Esophagus muscularis mucosa (tissue), 4 donors: ENCODE data around the gene IGFBP5. TPM values are rescaled to one million over a fixed set of nuclear protein-coding genes. Genes with fewer than 3 reads are reported as not detected.

ENCODE experiments used
- DNase-seq: peaks from one replicate; pipeline ENCODE4 v3.0.0-alpha.2; 2017; ENCODE audit errors: extremely low spot score
- H3K27ac ChIP-seq, 4 donors: fragments of 200-600 bp; sonication (generic); replicated peaks in 1 of 4; 1 replicate in 3 of 4; 2 replicates in 1 of 4; pipeline ENCODE4 v1.5.1; 2016 to 2019; ENCODE audit warnings: mild to moderate bottlenecking in 1 of 4
- H3K27me3 ChIP-seq, 4 donors: fragments of 200-600 bp; sonication (generic); one replicate each; pipeline versions ENCODE4 v1.5.1 to v1.6.0; 2016 to 2019
- H3K36me3 ChIP-seq, 4 donors: fragments of 200-600 bp; sonication (generic); one replicate each; pipeline ENCODE4 v1.5.1; 2016 to 2019
- H3K4me1 ChIP-seq, 4 donors: fragments of 200-600 bp; sonication (generic); one replicate each; pipeline ENCODE4 v1.5.1; 2016 to 2019
- H3K4me3 ChIP-seq, 4 donors: fragments of 200-600 bp; sonication (generic); 1 replicate in 2 of 4; 2 replicates in 2 of 4; pipeline ENCODE4 v1.5.1; 2016 to 2019; ENCODE audit warnings: mild to moderate bottlenecking in 4 of 4, moderate library complexity in 1 of 4
- H3K9me3 ChIP-seq, 4 donors: fragments of 200-600 bp; sonication (generic); 1 replicate in 3 of 4; 2 replicates in 1 of 4; pipeline ENCODE4 v1.5.1; 2016 to 2019
- EP300 ChIP-seq: sonication (generic); formaldehyde crosslinking; IDR thresholded peaks from one replicate; pipeline ENCODE4 v1.6.1; 2017; ENCODE audit warnings: antibody characterized with exemption
- POLR2A ChIP-seq: fragments of 450-650 bp; IDR thresholded peaks from one replicate; pipeline ENCODE4 v1.6.1; 2017; ENCODE audit warnings: antibody characterized with exemption, moderate library complexity, mild to moderate bottlenecking, low read depth
- POLR2AphosphoS5 ChIP-seq, 2 donors: sonication (generic); formaldehyde crosslinking; IDR thresholded peaks; one replicate each; pipeline ENCODE4 v1.6.1; 2017; ENCODE audit warnings: antibody characterized with exemption in 2 of 2
- WGBS: methylation state at CpG from one replicate; pipeline ENCODE4 v1.1.5; 2018; 5-methylcytosine and 5-hydroxymethylcytosine counted together
- intact Hi-C: fragments of 100-400 bp; cut with DNase I; formaldehyde crosslinking; loops from one replicate; pipeline ENCODE4 v1.15.1; 2023
- total RNA-seq, 4 donors: library from RNA; depleted of rRNA; stranded (reverse); fragments of >200 nt; gene quantifications; one replicate each; pipeline versions ENCODE4 v1.1.0 to v1.2.1, GENCODE V29; 2016
- TF ChIP-seq, protein P1 (sequence below), 3 experiments: fragments of 200-600 bp in 2 of 3; fragments of 450-650 bp in 1 of 3; sonication (generic) in 2 of 3; IDR thresholded peaks; one replicate each; pipeline ENCODE4 v1.5.1; 2017 to 2019; ENCODE audit warnings: antibody characterized with exemption in 3 of 3, mild to moderate bottlenecking in 2 of 3, moderate library complexity in 1 of 3

IGFBP5 gene, protein sequence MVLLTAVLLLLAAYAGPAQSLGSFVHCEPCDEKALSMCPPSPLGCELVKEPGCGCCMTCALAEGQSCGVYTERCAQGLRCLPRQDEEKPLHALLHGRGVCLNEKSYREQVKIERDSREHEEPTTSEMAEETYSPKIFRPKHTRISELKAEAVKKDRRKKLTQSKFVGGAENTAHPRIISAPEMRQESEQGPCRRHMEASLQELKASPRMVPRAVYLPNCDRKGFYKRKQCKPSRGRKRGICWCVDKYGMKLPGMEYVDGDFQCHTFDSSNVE
- total RNA-seq = 1,000 to 10,000 TPM in 1 of 4 donors, 100 to 1,000 TPM in 3; 547 to 1,471 (median 705) TPM

GRCh38 chr2:216695401-216695821, at the start of gene IGFBP5:
Gene IGFBP5 (minus strand): TSS chr2:216695549. CDS start chr2:216694775, 774 bp downstream.
- 6% methylated on average over 13 of the region's 16 CpGs for WGBS
- TF ChIP-seq, protein P1, sequence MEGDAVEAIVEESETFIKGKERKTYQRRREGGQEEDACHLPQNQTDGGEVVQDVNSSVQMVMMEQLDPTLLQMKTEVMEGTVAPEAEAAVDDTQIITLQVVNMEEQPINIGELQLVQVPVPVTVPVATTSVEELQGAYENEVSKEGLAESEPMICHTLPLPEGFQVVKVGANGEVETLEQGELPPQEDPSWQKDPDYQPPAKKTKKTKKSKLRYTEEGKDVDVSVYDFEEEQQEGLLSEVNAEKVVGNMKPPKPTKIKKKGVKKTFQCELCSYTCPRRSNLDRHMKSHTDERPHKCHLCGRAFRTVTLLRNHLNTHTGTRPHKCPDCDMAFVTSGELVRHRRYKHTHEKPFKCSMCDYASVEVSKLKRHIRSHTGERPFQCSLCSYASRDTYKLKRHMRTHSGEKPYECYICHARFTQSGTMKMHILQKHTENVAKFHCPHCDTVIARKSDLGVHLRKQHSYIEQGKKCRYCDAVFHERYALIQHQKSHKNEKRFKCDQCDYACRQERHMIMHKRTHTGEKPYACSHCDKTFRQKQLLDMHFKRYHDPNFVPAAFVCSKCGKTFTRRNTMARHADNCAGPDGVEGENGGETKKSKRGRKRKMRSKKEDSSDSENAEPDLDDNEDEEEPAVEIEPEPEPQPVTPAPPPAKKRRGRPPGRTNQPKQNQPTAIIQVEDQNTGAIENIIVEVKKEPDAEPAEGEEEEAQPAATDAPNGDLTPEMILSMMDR (IDR thresholded peaks at IDR 0.05) = peak in 2 of 3 experiments; percentile 14 to 32
- TF ChIP-seq POLR2A = peak; percentile 63
- peak; percentile 76 to 93 for TF ChIP-seq POLR2AphosphoS5 (IDR thresholded peaks at IDR 0.05)
- TF ChIP-seq EP300 = no peak
- Histone ChIP-seq H3K36me3 (no peaks in the 10 kb centered on the region), H3K27me3 (peaks cover 0 to 12% (median 0%) of the 10 kb centered on the region in 4 donors), H3K4me3 (peak within 1 kb of the TSS; percentile 70 to 77 (median 74)), H3K9me3 (peaks cover 0 to 3% (median 0%) of the 10 kb centered on the region in 4 donors), H3K4me1 (peaks cover 47 to 98% (median 92%) of the 10 kb centered on the region in 4 donors), H3K27ac (peak within 1 kb of the TSS; percentile 84 to 94 (median 88))
- DNase-seq = peak; percentile 97
- intact Hi-C loops = loop anchor here (5.0 to 10.0 kb wide), 2 partner anchors 467 to 559 kb away; no protein-coding TSS in a partner anchor

DNA sequence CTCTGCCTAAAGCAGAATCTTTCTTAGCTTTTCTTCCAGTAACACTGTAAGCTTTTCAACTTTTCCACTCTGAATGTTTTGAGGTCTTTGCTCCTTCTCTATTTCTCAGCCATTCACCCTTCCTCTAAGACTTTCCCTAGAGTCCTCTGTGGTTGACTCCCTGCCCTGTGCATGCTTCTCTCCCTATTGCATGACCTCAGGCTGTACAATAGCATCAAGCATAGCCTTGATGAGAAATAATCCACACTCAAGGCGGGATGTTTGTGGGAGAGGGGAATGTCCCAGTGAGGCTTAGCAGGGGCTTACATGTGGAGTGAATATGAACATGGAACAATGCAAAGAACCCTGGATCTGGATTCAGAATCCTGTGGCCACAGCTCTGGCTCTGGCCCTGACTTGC, 48.4 kb upstream of the IGFBP5 start:
- 70% methylated on average over 1 of the region's 1 CpG for WGBS

DNA sequence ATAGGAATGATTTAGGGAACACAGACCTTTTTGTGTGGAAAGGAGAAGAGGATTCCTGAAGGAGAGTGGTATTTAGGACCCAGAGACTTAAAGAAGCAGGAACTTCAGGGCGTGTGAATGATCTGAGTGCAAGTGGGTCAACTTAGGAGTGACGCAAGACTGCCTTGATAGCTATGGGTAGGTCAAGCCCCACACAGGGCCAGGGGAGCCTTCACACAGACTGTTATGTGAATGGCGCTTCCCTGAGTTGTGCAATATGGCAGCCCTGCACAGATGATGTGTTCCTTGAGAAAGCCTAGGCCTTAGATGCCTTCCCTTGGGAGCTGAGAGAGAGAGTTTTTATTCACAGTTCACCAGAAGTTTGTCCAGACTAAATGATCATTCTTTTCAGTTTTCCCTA, 47.1 kb upstream of the IGFBP5 start:
- Histone ChIP-seq H3K9me3 (no peaks in the 10 kb centered on the region), H3K27me3 (no peaks in the 10 kb centered on the region), H3K4me3 (no peak overlapping the region), H3K36me3 (no peaks in the 10 kb centered on the region), H3K4me1 (peaks cover 17 to 61% (median 54%) of the 10 kb centered on the region in 4 donors), H3K27ac (peak overlapping the region in 2 of 4 donors; percentile 20 to 82)
- intact Hi-C loops = no loop called here
- no peak for DNase-seq
- TF ChIP-seq, protein P1 (IDR thresholded peaks at IDR 0.05) = no peak
- TF ChIP-seq EP300 (no peak), POLR2AphosphoS5 (IDR thresholded peaks at IDR 0.05) (peak; percentile 46 to 61), POLR2A (no peak)
- 92% methylated on average over 3 of the region's 3 CpGs for WGBS

More for the DNA sequence above, 48.4 kb upstream of the IGFBP5 start:
- Histone ChIP-seq H3K27ac (no peak overlapping the region), H3K36me3 (no peaks in the 10 kb centered on the region), H3K4me3 (no peak overlapping the region), H3K9me3 (no peaks in the 10 kb centered on the region), H3K4me1 (peaks cover 17 to 47% (median 43%) of the 10 kb centered on the region in 4 donors), H3K27me3 (no peaks in the 10 kb centered on the region)
- intact Hi-C loops = no loop called here
- TF ChIP-seq POLR2A (no peak), POLR2AphosphoS5 (IDR thresholded peaks at IDR 0.05) (no peak), EP300 (no peak)
- TF ChIP-seq, protein P1 (IDR thresholded peaks at IDR 0.05) = no peak
- no peak for DNase-seq

DNA sequence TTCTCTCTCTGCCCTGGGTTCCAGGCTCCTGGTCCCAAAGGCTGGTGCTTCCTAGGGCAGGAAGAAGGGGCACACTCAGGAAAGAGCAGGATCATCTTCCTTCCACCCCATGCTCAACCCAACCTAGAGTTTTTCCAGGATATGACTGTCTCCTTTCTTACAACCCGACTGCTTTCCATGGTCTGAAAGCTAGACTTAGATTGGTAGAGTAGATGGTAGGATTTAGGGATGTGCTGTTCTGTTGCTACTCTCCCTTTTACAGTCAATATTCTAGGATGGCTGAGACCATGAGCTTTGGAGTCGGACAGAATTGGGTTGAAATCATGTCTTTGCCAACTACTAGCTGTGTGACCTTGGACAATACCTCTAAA, 45.9 kb upstream of the IGFBP5 start:
- H3K9me3 ChIP-seq = no peaks in the 10 kb centered on the region
- peak overlapping the region; percentile 68 to 82 (median 76) for H3K27ac ChIP-seq
- intact Hi-C loops = no loop called here
- H3K36me3 ChIP-seq = no peaks in the 10 kb centered on the region
- no peak for DNase-seq
- no peak overlapping the region for H3K4me3 ChIP-seq
- peaks cover 17 to 69% (median 62%) of the 10 kb centered on the region in 4 donors for H3K4me1 ChIP-seq
- TF ChIP-seq EP300 (no peak), POLR2A (no peak), POLR2AphosphoS5 (IDR thresholded peaks at IDR 0.05) (no peak)
- TF ChIP-seq, protein P1 (IDR thresholded peaks at IDR 0.05) = no peak
- 94% methylated on average over 2 of the region's 2 CpGs for WGBS
- no peaks in the 10 kb centered on the region for H3K27me3 ChIP-seq
